K562 (cell line): Measurements from ENCODE around the gene JMJD1C. TPM values are rescaled to one million over a fixed set of nuclear protein-coding genes. Genes with fewer than 3 reads are reported as not detected.

Experiments used
- E2F8 ChIP-seq: fragments of 450-650 bp; IDR thresholded peaks from 2 replicates; pipeline ENCODE4 v1.7.1; 2018; ENCODE audit warnings: mild to moderate bottlenecking, low read depth; ENCODE audit not compliant: partially characterized antibody
- KAT7 ChIP-seq: sonication (generic); formaldehyde crosslinking; IDR thresholded peaks from 2 replicates; pipeline ENCODE4 v1.8.0; 2022; ENCODE audit warnings: missing genetic modification reagents, mild to moderate bottlenecking, borderline replicate concordance
- KLF13 ChIP-seq: fragments of 450-650 bp; IDR thresholded peaks from 2 replicates; pipeline ENCODE4 v1.6.1; 2016; ENCODE audit warnings: missing genetic modification characterization, low read depth, mild to moderate bottlenecking, missing compliant biosample characterization, moderate library complexity, borderline replicate concordance
- NEUROD1 ChIP-seq: fragments of 150-350 bp; IDR thresholded peaks from 2 replicates; pipeline ENCODE4 v1.6.1; 2014; ENCODE audit warnings: borderline replicate concordance, low read length, low read depth; ENCODE audit not compliant: partially characterized antibody
- POLR2AphosphoS2 ChIP-seq: IDR thresholded peaks from 2 replicates; pipeline ENCODE4 v1.6.1; 2012; ENCODE audit warnings: low read length, improper control_type of control experiment
- SREBF2 ChIP-seq: sonication (generic); formaldehyde crosslinking; IDR thresholded peaks from 2 replicates; pipeline ENCODE4 v1.4.0; 2020; ENCODE audit warnings: mild to moderate bottlenecking, missing genetic modification reagents
- TEAD2 ChIP-seq: fragments of 450-650 bp; IDR thresholded peaks from 2 replicates; pipeline ENCODE4 v1.6.1; 2016; ENCODE audit warnings: missing genetic modification characterization, control low read depth, missing compliant biosample characterization
- U2AF2 ChIP-seq: fragments of 200-400 bp; formaldehyde crosslinking; optimal IDR thresholded peaks from 2 replicates; pipeline ENCODE3; 2017; ENCODE audit warnings: low read depth, mild to moderate bottlenecking, low read length
- polyA plus RNA-seq, 8 experiments: library from polyadenylated mRNA; depleted of rRNA in 4 of 8; stranded (reverse) in 5 of 8; unstranded in 3 of 8; fragments of >200 nt; fragmentation: Nextera tagmentation in 2 of 8; fragmentation: Illumina TruSeq in 1 of 8; extraction: Ambion mirVana in 2 of 8; extraction: Trizol in 1 of 8; gene quantifications; 2 replicates each; pipeline versions ENCODE4 v1.2.1 to v1.2.3, GENCODE V29; 2011 to 2014; ENCODE audit warnings: inconsistent platforms in 1 of 8, missing spikeins in 1 of 8
- total RNA-seq, 7 experiments: library from RNA; depleted of rRNA in 6 of 7; stranded (reverse); fragments of >200 nt in 6 of 7; fragmentation: Illumina TruSeq in 2 of 7; extraction: Trizol in 2 of 7; gene quantifications; 2 replicates each; pipeline versions ENCODE4 v1.2.1 to v1.2.3, GENCODE V29; 2011 to 2021; ENCODE audit warnings: low replicate concordance in 1 of 7
- TF ChIP-seq, protein P1 (sequence below): sonication (generic); formaldehyde crosslinking; IDR thresholded peaks from 2 replicates; pipeline ENCODE4 v1.8.0; 2023; ENCODE audit warnings: mild to moderate bottlenecking, missing genetic modification reagents
- TF ChIP-seq, protein P2 (sequence below): fragments of 450-650 bp; formaldehyde crosslinking; IDR thresholded peaks from 2 replicates; pipeline ENCODE4 v1.4.0; 2022; ENCODE audit warnings: mild to moderate bottlenecking, moderate library complexity
- TF ChIP-seq, protein P3 (sequence below): fragments of 450-650 bp; IDR thresholded peaks from 2 replicates; pipeline ENCODE4 v1.6.1; 2014; ENCODE audit warnings: low read depth, mild to moderate bottlenecking, moderate library complexity, borderline replicate concordance

JMJD1C gene
- total and polyA plus RNA-seq, 9 of the 15 experiments (the other 6 are each of a cell fraction or from before 2014, with no cell fraction given), result 25.3 to 68.0 (median 47.2) TPM

DNA sequence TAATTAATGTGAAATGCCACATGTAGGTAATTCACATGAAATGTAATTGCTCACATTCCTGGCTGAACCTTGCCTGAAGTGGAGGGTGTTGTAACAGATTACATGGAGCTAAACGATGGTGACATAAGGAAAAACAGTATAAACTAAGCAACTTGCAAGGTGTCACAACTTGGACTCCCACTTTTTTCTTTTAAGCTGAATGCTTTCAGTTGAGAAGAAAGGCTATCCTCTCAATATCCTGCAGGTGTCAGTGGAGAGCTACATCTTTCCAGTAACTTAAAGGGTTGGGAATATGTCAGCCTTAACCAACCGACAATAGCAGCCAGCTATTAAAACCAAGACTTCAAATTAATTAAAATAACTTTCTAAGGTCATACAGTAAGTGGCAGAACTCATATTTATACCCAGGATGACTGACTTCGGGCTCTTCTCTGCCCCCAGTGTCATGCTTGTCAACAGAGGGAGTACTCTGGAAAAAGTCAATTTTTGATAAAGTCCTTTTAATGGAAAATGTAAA lies 299.0 kb downstream of the JMJD1C start (continued):
- TF ChIP-seq, protein P1, sequence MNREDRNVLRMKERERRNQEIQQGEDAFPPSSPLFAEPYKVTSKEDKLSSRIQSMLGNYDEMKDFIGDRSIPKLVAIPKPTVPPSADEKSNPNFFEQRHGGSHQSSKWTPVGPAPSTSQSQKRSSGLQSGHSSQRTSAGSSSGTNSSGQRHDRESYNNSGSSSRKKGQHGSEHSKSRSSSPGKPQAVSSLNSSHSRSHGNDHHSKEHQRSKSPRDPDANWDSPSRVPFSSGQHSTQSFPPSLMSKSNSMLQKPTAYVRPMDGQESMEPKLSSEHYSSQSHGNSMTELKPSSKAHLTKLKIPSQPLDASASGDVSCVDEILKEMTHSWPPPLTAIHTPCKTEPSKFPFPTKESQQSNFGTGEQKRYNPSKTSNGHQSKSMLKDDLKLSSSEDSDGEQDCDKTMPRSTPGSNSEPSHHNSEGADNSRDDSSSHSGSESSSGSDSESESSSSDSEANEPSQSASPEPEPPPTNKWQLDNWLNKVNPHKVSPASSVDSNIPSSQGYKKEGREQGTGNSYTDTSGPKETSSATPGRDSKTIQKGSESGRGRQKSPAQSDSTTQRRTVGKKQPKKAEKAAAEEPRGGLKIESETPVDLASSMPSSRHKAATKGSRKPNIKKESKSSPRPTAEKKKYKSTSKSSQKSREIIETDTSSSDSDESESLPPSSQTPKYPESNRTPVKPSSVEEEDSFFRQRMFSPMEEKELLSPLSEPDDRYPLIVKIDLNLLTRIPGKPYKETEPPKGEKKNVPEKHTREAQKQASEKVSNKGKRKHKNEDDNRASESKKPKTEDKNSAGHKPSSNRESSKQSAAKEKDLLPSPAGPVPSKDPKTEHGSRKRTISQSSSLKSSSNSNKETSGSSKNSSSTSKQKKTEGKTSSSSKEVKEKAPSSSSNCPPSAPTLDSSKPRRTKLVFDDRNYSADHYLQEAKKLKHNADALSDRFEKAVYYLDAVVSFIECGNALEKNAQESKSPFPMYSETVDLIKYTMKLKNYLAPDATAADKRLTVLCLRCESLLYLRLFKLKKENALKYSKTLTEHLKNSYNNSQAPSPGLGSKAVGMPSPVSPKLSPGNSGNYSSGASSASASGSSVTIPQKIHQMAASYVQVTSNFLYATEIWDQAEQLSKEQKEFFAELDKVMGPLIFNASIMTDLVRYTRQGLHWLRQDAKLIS (CRISPR knock-in tag), result no peak
- TF ChIP-seq NEUROD1 (no peak), KLF13 (tag) (no peak), SREBF2 (CRISPR knock-in tag) (no peak), TEAD2 (tag) (no peak), KAT7 (no peak), E2F8 (peak; percentile 26), POLR2AphosphoS2 (peak; percentile 56; the same call in 1 of the 2 replicates), U2AF2 (no peak)
- TF ChIP-seq, protein P2, sequence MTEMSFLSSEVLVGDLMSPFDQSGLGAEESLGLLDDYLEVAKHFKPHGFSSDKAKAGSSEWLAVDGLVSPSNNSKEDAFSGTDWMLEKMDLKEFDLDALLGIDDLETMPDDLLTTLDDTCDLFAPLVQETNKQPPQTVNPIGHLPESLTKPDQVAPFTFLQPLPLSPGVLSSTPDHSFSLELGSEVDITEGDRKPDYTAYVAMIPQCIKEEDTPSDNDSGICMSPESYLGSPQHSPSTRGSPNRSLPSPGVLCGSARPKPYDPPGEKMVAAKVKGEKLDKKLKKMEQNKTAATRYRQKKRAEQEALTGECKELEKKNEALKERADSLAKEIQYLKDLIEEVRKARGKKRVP (CRISPR knock-in tag), result no peak
- TF ChIP-seq, protein P3, sequence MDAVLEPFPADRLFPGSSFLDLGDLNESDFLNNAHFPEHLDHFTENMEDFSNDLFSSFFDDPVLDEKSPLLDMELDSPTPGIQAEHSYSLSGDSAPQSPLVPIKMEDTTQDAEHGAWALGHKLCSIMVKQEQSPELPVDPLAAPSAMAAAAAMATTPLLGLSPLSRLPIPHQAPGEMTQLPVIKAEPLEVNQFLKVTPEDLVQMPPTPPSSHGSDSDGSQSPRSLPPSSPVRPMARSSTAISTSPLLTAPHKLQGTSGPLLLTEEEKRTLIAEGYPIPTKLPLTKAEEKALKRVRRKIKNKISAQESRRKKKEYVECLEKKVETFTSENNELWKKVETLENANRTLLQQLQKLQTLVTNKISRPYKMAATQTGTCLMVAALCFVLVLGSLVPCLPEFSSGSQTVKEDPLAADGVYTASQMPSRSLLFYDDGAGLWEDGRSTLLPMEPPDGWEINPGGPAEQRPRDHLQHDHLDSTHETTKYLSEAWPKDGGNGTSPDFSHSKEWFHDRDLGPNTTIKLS, result no peak
